ENCODE results near the gene SNX20. TPM values are rescaled to one million over a fixed set of nuclear protein-coding genes. Genes with fewer than 3 reads are reported as not detected.

SNX20 gene
- total RNA-seq, 2 experiments from 2014 or later, result 64.8 to 65.3 TPM

DNA sequence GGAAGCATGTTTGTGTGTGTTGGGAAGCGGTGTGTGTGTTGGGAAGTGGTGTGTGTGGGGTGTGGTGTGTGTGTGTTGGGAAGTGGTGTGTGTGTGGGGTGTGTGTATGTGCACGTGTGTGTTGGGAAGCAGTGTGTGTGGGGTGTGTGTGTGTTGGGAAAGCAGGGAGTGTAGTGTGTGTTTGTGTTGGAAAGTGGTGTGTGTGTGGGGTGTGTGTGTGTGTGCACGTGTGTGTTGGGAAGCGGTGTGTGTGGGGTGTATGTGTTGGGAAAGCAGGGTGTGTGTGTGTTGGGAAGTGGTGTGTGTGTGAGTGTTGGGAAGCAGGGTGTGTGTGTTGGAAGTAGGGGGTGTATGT, 11.5 kb upstream of the SNX20 start:
- Mint-ChIP-seq H3K4me3 (peak overlapping the region; percentile 29), H3K36me3 (ENCODE audit: low read depth) (no peaks in the 10 kb centered on the region), H3K27me3 (ENCODE audit: low read depth) (peaks cover 25% of the 10 kb centered on the region), H3K9me3 (ENCODE audit: insufficient read depth) (no peaks in the 10 kb centered on the region), H3K27ac (no peak overlapping the region), H3K4me1 (ENCODE audit: low read depth) (peaks cover 50% of the 10 kb centered on the region)
- ChIA-PET POLR2A (no interaction called here), CTCF (no interaction called here)
- no peak for ATAC-seq
- no peak for DNase-seq

DNA sequence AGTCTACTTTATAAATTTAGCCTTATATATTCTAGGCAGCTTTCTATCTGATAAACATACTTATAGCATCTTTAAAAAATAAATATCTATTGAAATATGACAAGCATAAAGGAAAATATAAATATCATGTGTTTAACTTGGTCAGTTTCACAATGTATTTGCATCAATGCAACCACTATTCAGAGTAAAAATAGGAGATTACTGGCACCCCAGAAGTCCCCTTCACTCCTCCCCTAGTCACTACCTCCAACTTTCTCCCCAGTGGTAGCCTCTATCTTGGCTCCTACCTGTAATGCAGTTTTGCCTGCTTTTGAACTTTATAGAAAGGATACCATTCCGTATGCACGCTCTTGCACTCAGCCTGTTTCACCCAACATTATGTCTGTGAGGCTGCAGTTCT, 9.1 kb upstream of the SNX20 start:
- no peak overlapping the region for H3K27ac Mint-ChIP-seq
- CTCF ChIA-PET, result no interaction called here

DNA sequence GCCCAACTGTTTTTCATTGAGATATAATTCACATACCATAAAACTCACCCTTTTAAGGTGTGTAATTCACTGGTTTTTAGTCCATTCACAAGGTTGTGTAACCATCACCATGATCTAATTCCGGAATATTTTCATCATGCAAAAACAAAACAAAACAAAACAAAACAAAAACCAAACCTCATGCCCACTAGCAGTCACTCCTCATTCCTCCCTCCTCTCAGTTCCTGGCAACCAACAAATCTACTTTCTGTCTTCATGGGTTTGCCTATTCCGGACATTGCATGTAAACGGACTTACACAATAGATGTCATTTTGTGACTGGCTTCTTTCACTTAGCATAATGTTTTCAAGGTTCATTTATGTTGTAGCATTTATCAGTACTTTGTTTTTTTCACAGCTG, 7.8 kb upstream of the SNX20 start:
- Mint-ChIP-seq H3K4me1 (ENCODE audit: low read depth) (peaks cover 43% of the 10 kb centered on the region), H3K4me3 (no peak overlapping the region), H3K27me3 (ENCODE audit: low read depth) (peaks cover 21% of the 10 kb centered on the region), H3K27ac (no peak overlapping the region), H3K9me3 (ENCODE audit: insufficient read depth) (no peaks in the 10 kb centered on the region), H3K36me3 (ENCODE audit: low read depth) (peaks cover 6% of the 10 kb centered on the region)
- DNase-seq (no peak), ATAC-seq (no peak)
- CTCF ChIA-PET, result no interaction called here
- POLR2A ChIA-PET, result no interaction called here

More for the DNA sequence above, 9.1 kb upstream of the SNX20 start:
- ATAC-seq, result no peak
- no peak for DNase-seq
- POLR2A ChIA-PET, result no interaction called here
- Mint-ChIP-seq H3K9me3 (ENCODE audit: insufficient read depth) (no peaks in the 10 kb centered on the region), H3K4me3 (no peak overlapping the region), H3K4me1 (ENCODE audit: low read depth) (peaks cover 41% of the 10 kb centered on the region), H3K27me3 (ENCODE audit: low read depth) (peaks cover 25% of the 10 kb centered on the region), H3K36me3 (ENCODE audit: low read depth) (no peaks in the 10 kb centered on the region)

DNA sequence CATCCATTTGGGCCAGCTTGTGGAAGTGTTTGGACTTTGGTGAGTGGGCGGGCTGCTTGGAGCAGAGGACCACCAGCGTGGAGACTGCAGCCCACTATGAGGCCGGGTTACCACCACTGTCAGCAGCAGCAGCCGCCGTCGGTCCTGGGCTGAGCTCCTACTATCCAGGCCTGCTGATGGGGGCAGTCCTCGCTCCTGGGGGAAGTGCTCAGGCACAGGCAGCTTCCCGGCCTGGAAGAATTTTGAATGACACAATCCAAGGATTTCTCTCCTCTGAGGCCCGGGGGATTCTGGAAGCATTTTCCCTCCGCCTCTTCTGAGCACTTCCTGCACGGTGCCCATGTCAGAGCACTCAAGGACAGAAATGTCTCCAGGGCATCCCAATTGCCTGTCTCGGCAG, 7.0 kb upstream of the SNX20 start:
- Mint-ChIP-seq H3K27ac (no peak overlapping the region), H3K4me3 (no peak overlapping the region), H3K4me1 (ENCODE audit: low read depth) (peaks cover 49% of the 10 kb centered on the region), H3K27me3 (ENCODE audit: low read depth) (peaks cover 18% of the 10 kb centered on the region), H3K36me3 (ENCODE audit: low read depth) (peaks cover 6% of the 10 kb centered on the region), H3K9me3 (ENCODE audit: insufficient read depth) (no peaks in the 10 kb centered on the region)
- no peak for ATAC-seq
- ChIA-PET POLR2A (no interaction called here), CTCF (interaction anchor here (1.5 to 28.0 kb wide), 3 partner anchors 11 to 58 kb away, joined by 3 to 567 read pairs (median 15); partner anchors contain the start of gene CYLD)
- no peak for DNase-seq

DNA sequence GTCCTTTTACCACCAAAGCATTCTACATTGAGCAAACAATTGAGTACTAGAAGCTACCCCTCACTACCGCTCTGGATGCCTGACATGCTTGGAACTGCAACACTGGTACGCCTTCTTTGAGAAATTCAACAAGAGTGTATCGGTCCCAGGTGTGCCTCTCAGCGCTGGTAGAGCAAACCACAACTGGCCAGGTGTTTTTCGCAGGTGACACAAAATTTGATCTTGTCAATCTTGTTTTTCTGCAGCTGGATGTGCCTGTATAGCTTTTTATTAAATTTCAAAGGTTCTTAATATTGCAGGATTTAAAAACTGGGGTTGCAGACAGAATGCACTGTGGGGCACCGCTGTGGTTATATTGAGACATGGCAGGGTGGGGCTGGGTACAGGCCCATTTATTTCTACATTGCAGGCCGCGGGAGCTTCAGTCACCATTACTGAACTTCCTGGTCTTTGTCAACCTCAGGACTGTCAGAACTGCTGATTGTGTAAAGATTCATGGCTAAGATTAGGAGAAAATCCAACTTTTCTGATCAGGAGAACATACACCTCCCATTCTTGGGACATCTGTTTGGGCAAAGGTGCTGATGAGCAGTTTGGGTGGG, 4.5 kb upstream of the SNX20 start:
- Mint-ChIP-seq H3K27me3 (ENCODE audit: low read depth) (peaks cover 5% of the 10 kb centered on the region), H3K36me3 (ENCODE audit: low read depth) (peaks cover 6% of the 10 kb centered on the region), H3K4me1 (ENCODE audit: low read depth) (peaks cover 60% of the 10 kb centered on the region), H3K9me3 (ENCODE audit: insufficient read depth) (no peaks in the 10 kb centered on the region), H3K27ac (peak overlapping the region; percentile 80), H3K4me3 (no peak overlapping the region)
- DNase-seq (no peak), ATAC-seq (no peak)
- ChIA-PET POLR2A (interaction anchor here (0.6 to 6.2 kb wide), 5 partner anchors 9 to 59 kb away, joined by 3 to 61 read pairs (median 5); partner anchors contain the start of gene CYLD), CTCF (interaction anchor here (0.8 to 28.0 kb wide), 6 partner anchors 14 to 72 kb away, joined by 3 to 567 read pairs (median 6); partner anchors contain the start of gene CYLD)

DNA sequence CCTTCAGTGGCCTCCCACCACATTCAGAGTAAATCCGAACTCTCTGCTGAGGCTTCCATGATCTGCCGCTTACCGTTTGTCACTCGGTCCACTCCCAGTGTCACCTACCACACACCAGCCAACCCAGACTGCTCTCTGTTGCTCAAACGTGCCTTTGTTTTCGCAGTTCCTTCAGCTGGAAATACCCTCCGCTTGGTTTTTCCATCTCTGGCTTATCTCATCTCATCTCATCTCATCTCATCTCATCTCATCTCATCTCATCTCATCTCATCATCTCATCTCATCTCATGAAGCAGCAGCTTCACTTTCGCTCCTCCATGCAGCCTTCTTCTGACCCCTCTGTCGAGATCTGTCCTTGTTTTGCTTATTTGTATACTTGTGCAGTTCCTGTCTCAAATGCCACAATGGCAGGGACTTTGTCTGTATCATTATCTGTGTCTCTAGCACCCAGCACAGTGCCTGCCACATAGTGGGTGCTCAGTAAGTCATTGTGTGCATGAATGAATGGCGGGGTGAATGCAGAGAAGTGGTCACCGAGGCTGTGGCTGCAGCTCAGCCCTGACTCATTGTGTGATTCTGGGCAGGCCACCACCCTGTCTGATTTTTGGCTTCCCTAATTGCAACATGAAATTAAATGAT, 3.8 kb upstream of the SNX20 start:
- H3K27me3 Mint-ChIP-seq (ENCODE audit: low read depth), result peaks cover 5% of the 10 kb centered on the region
- H3K4me3 Mint-ChIP-seq, result peak overlapping the region; percentile 1
- ChIA-PET CTCF (interaction anchor here (0.8 to 28.0 kb wide), 9 partner anchors 10 to 122 kb away, joined by 3 to 567 read pairs (median 7); partner anchors contain the start of gene CYLD), POLR2A (interaction anchor here (0.6 to 6.2 kb wide), 6 partner anchors 8 to 59 kb away, joined by 3 to 61 read pairs (median 4); partner anchors contain the start of gene CYLD)
- H3K9me3 Mint-ChIP-seq (ENCODE audit: insufficient read depth), result no peaks in the 10 kb centered on the region
- H3K36me3 Mint-ChIP-seq (ENCODE audit: low read depth), result peaks cover 11% of the 10 kb centered on the region
- no peak for ATAC-seq
- H3K27ac Mint-ChIP-seq, result peak overlapping the region; percentile 80
- H3K4me1 Mint-ChIP-seq (ENCODE audit: low read depth), result peaks cover 65% of the 10 kb centered on the region
- no peak for DNase-seq

DNA sequence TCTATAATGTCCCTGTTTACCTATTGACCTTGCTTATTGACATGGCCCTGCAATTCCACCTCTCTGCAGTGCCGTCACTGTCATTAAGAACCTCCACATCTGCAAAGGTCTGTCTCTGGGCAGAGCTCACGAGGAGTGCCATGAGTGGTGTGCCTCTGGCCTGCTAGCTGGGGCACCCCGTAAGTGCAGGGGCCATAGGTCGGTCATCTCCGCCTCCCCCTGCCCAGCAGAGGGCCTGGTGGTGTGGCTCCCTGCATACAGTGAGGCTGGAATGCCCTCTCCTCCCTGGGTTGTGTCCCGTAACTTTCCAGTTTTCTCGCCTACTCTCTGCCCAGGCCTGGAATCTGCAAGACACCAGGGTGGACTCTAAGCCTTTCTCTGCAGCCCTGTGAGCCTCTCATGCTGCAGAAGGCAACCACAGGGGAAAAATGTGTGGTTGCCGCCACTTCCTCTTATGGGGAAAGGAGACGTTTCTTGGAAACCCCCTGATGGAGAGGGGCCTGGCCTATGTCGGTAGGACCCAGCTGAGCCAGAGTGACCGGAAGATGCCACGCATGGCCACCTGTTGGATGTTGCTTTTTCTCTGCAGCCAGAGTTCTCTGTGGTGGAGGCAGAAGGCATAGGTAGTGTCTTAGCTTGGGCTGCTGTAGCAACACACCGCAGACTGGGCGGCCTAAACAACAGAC, 2.7 kb upstream of the SNX20 start:
- ChIA-PET CTCF (interaction anchor here (1.4 to 28.0 kb wide), 5 partner anchors 8 to 123 kb away, joined by 3 to 567 read pairs (median 8); partner anchors contain the start of gene CYLD), POLR2A (interaction anchor here (0.7 to 6.2 kb wide), 7 partner anchors 9 to 409 kb away, joined by 4 to 61 read pairs (median 5); partner anchors contain the start of gene CYLD)
- no peaks in the 10 kb centered on the region for H3K9me3 Mint-ChIP-seq (ENCODE audit: insufficient read depth)
- peak overlapping the region; percentile 66 for H3K4me3 Mint-ChIP-seq
- peak overlapping the region; percentile 80 for H3K27ac Mint-ChIP-seq
- H3K36me3 Mint-ChIP-seq (ENCODE audit: low read depth), result peaks cover 19% of the 10 kb centered on the region
- peaks cover under 1% of the 10 kb centered on the region for H3K27me3 Mint-ChIP-seq (ENCODE audit: low read depth)
- ATAC-seq (peak; percentile 52), DNase-seq (peak; percentile 74)
- H3K4me1 Mint-ChIP-seq (ENCODE audit: low read depth), result peaks cover 72% of the 10 kb centered on the region

DNA sequence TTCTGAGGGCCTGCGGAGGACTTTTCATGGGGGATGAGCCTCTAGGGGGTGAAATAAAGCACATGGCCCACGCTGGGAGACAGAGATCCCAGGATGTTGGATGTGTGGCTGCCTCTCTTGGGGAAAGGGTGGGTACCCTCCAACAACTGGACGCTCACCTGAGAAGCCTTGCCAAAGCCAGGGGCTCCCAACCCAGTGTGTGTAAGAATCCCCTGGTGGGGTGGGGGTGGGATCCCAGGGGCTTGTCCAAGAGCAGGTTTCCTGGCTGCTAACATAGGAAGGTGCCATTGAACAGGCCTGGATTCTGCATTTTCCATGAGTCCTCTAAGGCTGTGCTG, 587 bp downstream of the SNX20 start:
- Mint-ChIP-seq H3K36me3 (ENCODE audit: low read depth) (peaks cover 52% of the 10 kb centered on the region), H3K4me1 (ENCODE audit: low read depth) (peaks cover 79% of the 10 kb centered on the region), H3K27me3 (ENCODE audit: low read depth) (no peaks in the 10 kb centered on the region), H3K27ac (peak overlapping the region; percentile 89), H3K4me3 (peak overlapping the region; percentile 82), H3K9me3 (ENCODE audit: insufficient read depth) (no peaks in the 10 kb centered on the region)
- ChIA-PET CTCF (interaction anchor here (1.2 to 28.0 kb wide), 7 partner anchors 9 to 326 kb away, joined by 3 to 567 read pairs (median 13); partner anchors contain the start of gene CYLD), POLR2A (interaction anchor here (0.7 to 6.2 kb wide), 10 partner anchors 9 to 413 kb away, joined by 3 to 61 read pairs (median 8); partner anchors contain the start of gene CYLD)
- DNase-seq (no peak), ATAC-seq (no peak)

DNA sequence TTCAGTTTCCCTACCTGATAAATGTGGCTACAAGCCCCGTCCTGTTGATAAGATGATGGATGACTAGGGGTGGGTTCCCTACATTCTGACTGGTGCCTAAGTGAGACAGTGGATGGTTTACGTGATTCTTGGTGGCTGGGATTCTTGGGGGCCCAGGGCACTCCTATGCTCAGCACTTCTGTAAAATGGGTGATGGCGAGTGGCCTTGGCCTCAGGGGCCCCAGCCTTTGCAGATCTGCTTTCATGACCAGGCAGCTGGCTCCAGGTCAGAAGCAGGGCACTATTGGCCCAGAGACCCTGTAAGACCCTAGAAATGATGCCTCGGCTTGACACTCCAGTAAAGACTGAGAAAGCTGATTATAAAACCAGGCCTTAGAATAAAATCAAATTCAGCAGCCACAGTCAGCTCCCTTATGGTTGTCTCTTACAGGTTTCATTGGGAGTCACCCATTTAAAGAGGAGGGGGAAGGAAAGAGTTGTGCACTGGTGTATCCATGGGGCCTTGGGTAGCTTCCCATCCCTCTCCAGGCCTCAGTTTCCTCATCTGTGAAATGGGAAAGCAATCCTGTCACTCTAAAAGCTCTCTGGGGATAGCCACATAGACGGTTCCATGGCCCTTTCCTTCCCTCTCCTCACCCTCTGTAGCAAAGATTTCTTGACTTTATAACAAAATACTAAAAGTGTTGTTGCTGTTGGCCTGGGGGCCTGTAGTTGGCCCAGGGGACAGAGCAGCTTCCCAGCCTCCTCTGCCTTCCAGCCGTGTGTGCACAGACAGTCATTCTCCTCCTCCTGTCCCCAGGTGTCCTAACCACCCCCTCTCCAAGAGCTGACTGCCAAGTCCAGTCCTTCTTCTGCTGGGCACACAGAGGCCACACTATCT, 1.2 kb downstream of the SNX20 start:
- Mint-ChIP-seq H3K36me3 (ENCODE audit: low read depth) (peaks cover 56% of the 10 kb centered on the region), H3K4me1 (ENCODE audit: low read depth) (peaks cover 73% of the 10 kb centered on the region), H3K27me3 (ENCODE audit: low read depth) (no peaks in the 10 kb centered on the region), H3K27ac (peak overlapping the region; percentile 89), H3K4me3 (peak overlapping the region; percentile 82), H3K9me3 (ENCODE audit: insufficient read depth) (no peaks in the 10 kb centered on the region)
- ATAC-seq, result no peak
- no peak for DNase-seq
- CTCF ChIA-PET, result interaction anchor here (1.2 to 28.0 kb wide), 6 partner anchors 8 to 325 kb away, joined by 3 to 567 read pairs (median 22); partner anchors contain the start of gene CYLD
- POLR2A ChIA-PET, result interaction anchor here (0.5 to 6.2 kb wide), 9 partner anchors 8 to 1224 kb away, joined by 3 to 61 read pairs (median 5); partner anchors contain the start of gene CYLD

DNA sequence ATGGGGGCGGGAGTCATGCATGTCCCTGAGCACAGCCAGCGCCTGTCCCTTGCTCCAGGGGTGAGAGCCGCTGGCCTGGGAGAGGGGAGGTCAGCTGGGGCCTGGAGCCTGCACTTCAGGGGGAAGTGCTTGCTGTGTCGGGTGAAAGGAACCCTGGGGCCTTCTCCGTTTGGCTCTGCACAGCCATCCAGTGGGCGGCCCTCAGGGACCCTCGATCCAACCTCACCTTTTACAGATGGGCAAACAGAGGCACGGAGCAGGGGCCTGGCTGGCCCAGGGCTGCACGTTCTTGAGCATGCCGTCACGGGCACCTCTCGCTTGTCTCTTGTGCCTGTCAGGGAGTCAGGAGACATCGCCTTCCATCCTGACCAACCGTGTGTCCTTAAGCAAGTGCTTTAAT, 1.8 kb downstream of the SNX20 start:
- H3K27me3 Mint-ChIP-seq (ENCODE audit: low read depth), result no peaks in the 10 kb centered on the region
- H3K27ac Mint-ChIP-seq, result peak overlapping the region; percentile 89
- H3K36me3 Mint-ChIP-seq (ENCODE audit: low read depth), result peaks cover 61% of the 10 kb centered on the region

More for the DNA sequence above, 1.8 kb downstream of the SNX20 start:
- H3K4me1 Mint-ChIP-seq (ENCODE audit: low read depth), result peaks cover 67% of the 10 kb centered on the region
- DNase-seq (no peak), ATAC-seq (no peak)
- peak overlapping the region; percentile 82 for H3K4me3 Mint-ChIP-seq
- peaks cover 5% of the 10 kb centered on the region for H3K9me3 Mint-ChIP-seq (ENCODE audit: insufficient read depth)
- ChIA-PET POLR2A (interaction anchor here (1.0 to 6.2 kb wide), 6 partner anchors 8 to 411 kb away, joined by 3 to 61 read pairs (median 12); partner anchors contain the start of gene CYLD), CTCF (interaction anchor here (1.1 to 28.0 kb wide), 6 partner anchors 8 to 127 kb away, joined by 3 to 567 read pairs (median 22); partner anchors contain the start of gene CYLD)

Data from activated CD8-positive, alpha-beta T cell treated with anti-CD3 and anti-CD28 coated beads, Interleukin-2, amount 10 ng/mL, durations not matched to agents 7 days and 5 days (primary cell).